Stimulated activated CD8-positive, alpha-beta memory T cell treated with anti-CD3 and anti-CD28 coated beads, Interleukin-15, amount 100 ng/mL, for 1 hour (primary cell): Measurements from ENCODE around the gene FKBP8.
"Not testable (repeated sequence)": the region's sequence is repeated elsewhere in the genome, so short reads cannot be mapped to it uniquely, and the experiment has no call there.

Experiments used
- DNase-seq: peaks from one replicate; pipeline ENCODE4 v3.0.0-alpha.2; 2020; ENCODE audit warnings: low read depth

The FKBP8 gene

GRCh38 chr19:18542941-18543813 is at the start of gene FKBP8:
TSS of gene FKBP8 (minus strand) at chr19:18543573. CDS start at chr19:18541970, 1,603 bp downstream.
- DNase-seq, result peak; percentile 86

- DNase-seq, result not testable (repeated sequence)
Observed at GRCh38 chr19:18592732-18593131, 49.4 kb upstream of the FKBP8 start.

GRCh38 chr19:18591735-18592385 is 48.5 kb upstream of the FKBP8 start:
- DNase-seq, result no peak

- DNase-seq, result no peak
Observed at GRCh38 chr19:18590273-18591272, 47.2 kb upstream of the FKBP8 start.

GRCh38 chr19:18589380-18590272 is 46.3 kb upstream of the FKBP8 start:
- DNase-seq, result peak; percentile 40

GRCh38 chr19:18588611-18589379 is 45.4 kb upstream of the FKBP8 start, which contains the start of gene REX1BD:
TSS of gene REX1BD (plus strand) at chr19:18588798. CDS start at chr19:18588802, 4 bp downstream.
- peak; percentile 70 for DNase-seq

- no peak for DNase-seq
Observed at GRCh38 chr19:18587962-18588610, 44.7 kb upstream of the FKBP8 start.

GRCh38 chr19:18587561-18587960 is 44.2 kb upstream of the FKBP8 start:
- DNase-seq, result no peak

- no peak for DNase-seq
Observed at GRCh38 chr19:18586306-18586705, 42.9 kb upstream of the FKBP8 start.

- no peak for DNase-seq
Observed at GRCh38 chr19:18580311-18580710, 36.9 kb upstream of the FKBP8 start.

- DNase-seq, result no peak
Observed at GRCh38 chr19:18577365-18577914, 34.1 kb upstream of the FKBP8 start.

GRCh38 chr19:18576383-18576782 is 33.0 kb upstream of the FKBP8 start:
- DNase-seq, result no peak

- no peak for DNase-seq
Observed at GRCh38 chr19:18574691-18575291, 31.4 kb upstream of the FKBP8 start.

GRCh38 chr19:18571564-18572344 is 28.4 kb upstream of the FKBP8 start, which contains the start of gene UBA52:
TSS of gene UBA52 (plus strand) at chr19:18571857. CDS start at chr19:18573301, 1,444 bp downstream.
- DNase-seq, result peak; percentile 98

- no peak for DNase-seq
Observed at GRCh38 chr19:18568367-18568766, 25.0 kb upstream of the FKBP8 start.

- no peak for DNase-seq
Observed at GRCh38 chr19:18566953-18567352, 23.6 kb upstream of the FKBP8 start.

- no peak for DNase-seq
Observed at GRCh38 chr19:18562086-18562485, 18.7 kb upstream of the FKBP8 start.

GRCh38 chr19:18559685-18560084 is 16.3 kb upstream of the FKBP8 start:
- DNase-seq, result no peak
